ENCODE results near the gene VEZT. TPM values are rescaled to one million over a fixed set of nuclear protein-coding genes. Genes with fewer than 3 reads are reported as not detected.

Gene VEZT
- total RNA-seq, 2 experiments from 2014 or later: 57.7 to 77.1 TPM

GRCh38 chr12:95261109-95261508, 43.5 kb downstream of the VEZT start:
- no peaks in the 10 kb centered on the region for H3K9me3 ChIP-seq (ENCODE audit: low read length)
- no peak overlapping the region for H2AFZ ChIP-seq (ENCODE audit: low read length)
- ChIA-PET POLR2A (no interaction called here), CTCF (ENCODE audit: unreplicated experiment) (no interaction called here)
- TF ChIP-seq EZH2phosphoT487 (IDR thresholded peaks at IDR 0.05; ENCODE audit: borderline replicate concordance, low read depth, low read length): no peak
- no peak for TF ChIP-seq CTCF (conservative IDR thresholded peaks at IDR 0.05; ENCODE audit: low read length)
- no TSS peak for BruUV-seq (replicated peaks)
- H3K4me2 ChIP-seq (ENCODE audit: low read length): no peak overlapping the region
- no peaks in the 10 kb centered on the region for H3K79me2 ChIP-seq (ENCODE audit: insufficient read depth, low read depth, low read length)
- H3K4me3 ChIP-seq (ENCODE audit: low read depth, low read length, poor library complexity, severe bottlenecking): no peak overlapping the region
- H3K9me2 ChIP-seq (ENCODE audit: insufficient read depth, low read length): no peaks in the 10 kb centered on the region
- intact Hi-C loops (cut with micrococcal nuclease; ENCODE audit: unreplicated experiment): no loop called here
- peaks cover 92% of the 10 kb centered on the region for H3K36me3 ChIP-seq (ENCODE audit: insufficient read depth, low read length)
- no peaks in the 10 kb centered on the region for H4K20me1 ChIP-seq (ENCODE audit: insufficient read depth, low read length)
- no peak overlapping the region for H3K27ac ChIP-seq (ENCODE audit: low read depth, low read length, poor library complexity, severe bottlenecking)
- no peaks in the 10 kb centered on the region for H3K4me1 ChIP-seq (ENCODE audit: insufficient read depth, low read length, poor library complexity, severe bottlenecking)
- DNase-seq (ENCODE audit: low spot score): no peak

- POLR2A ChIA-PET: interaction anchor here (0.6 to 1.4 kb wide), 6 partner anchors 10 to 149 kb away, joined by 3 to 4 read pairs (median 3); no protein-coding TSS in a partner anchor
- H3K4me2 ChIP-seq (ENCODE audit: low read length): no peak overlapping the region
- intact Hi-C loops (cut with micrococcal nuclease; ENCODE audit: unreplicated experiment): no loop called here
- H3K9me2 ChIP-seq (ENCODE audit: insufficient read depth, low read length): no peaks in the 10 kb centered on the region
- no peak overlapping the region for H3K27ac ChIP-seq (ENCODE audit: low read depth, low read length, poor library complexity, severe bottlenecking)
- H3K9me3 ChIP-seq (ENCODE audit: low read length): no peaks in the 10 kb centered on the region
- H3K36me3 ChIP-seq (ENCODE audit: insufficient read depth, low read length): peaks cover 92% of the 10 kb centered on the region
- TF ChIP-seq CTCF (conservative IDR thresholded peaks at IDR 0.05; ENCODE audit: low read length) (no peak), EZH2phosphoT487 (IDR thresholded peaks at IDR 0.05; ENCODE audit: borderline replicate concordance, low read depth, low read length) (no peak)
- no peaks in the 10 kb centered on the region for H3K4me1 ChIP-seq (ENCODE audit: insufficient read depth, low read length, poor library complexity, severe bottlenecking)
- H2AFZ ChIP-seq (ENCODE audit: low read length): no peak overlapping the region
- no peaks in the 10 kb centered on the region for H4K20me1 ChIP-seq (ENCODE audit: insufficient read depth, low read length)
- H3K79me2 ChIP-seq (ENCODE audit: insufficient read depth, low read depth, low read length): no peaks in the 10 kb centered on the region
- CTCF ChIA-PET (ENCODE audit: unreplicated experiment): no interaction called here
- H3K4me3 ChIP-seq (ENCODE audit: low read depth, low read length, poor library complexity, severe bottlenecking): no peak overlapping the region
- no peak for DNase-seq (ENCODE audit: low spot score)
- BruUV-seq (replicated peaks): no TSS peak
These were observed 45.2 kb downstream of the VEZT start for GRCh38 chr12:95262808-95263207.

GRCh38 chr12:95265765-95266164, 48.2 kb downstream of the VEZT start:
- ChIA-PET CTCF (ENCODE audit: unreplicated experiment) (no interaction called here), POLR2A (interaction anchor here (0.6 to 1.6 kb wide), 11 partner anchors 12 to 251 kb away, joined by 3 to 6 read pairs (median 4); partner anchors contain the start of gene FGD6)
- Histone ChIP-seq H3K4me2 (ENCODE audit: low read length) (no peak overlapping the region), H4K20me1 (ENCODE audit: insufficient read depth, low read length) (no peaks in the 10 kb centered on the region), H3K4me3 (ENCODE audit: low read depth, low read length, poor library complexity, severe bottlenecking) (no peak overlapping the region), H3K9me3 (ENCODE audit: low read length) (no peaks in the 10 kb centered on the region), H3K36me3 (ENCODE audit: insufficient read depth, low read length) (peaks cover 93% of the 10 kb centered on the region), H2AFZ (ENCODE audit: low read length) (no peak overlapping the region), H3K79me2 (ENCODE audit: insufficient read depth, low read depth, low read length) (no peaks in the 10 kb centered on the region), H3K27ac (ENCODE audit: low read depth, low read length, poor library complexity, severe bottlenecking) (no peak overlapping the region), H3K9me2 (ENCODE audit: insufficient read depth, low read length) (no peaks in the 10 kb centered on the region), H3K4me1 (ENCODE audit: insufficient read depth, low read length, poor library complexity, severe bottlenecking) (no peaks in the 10 kb centered on the region)
- BruUV-seq (replicated peaks): no TSS peak
- no peak for DNase-seq (ENCODE audit: low spot score)
- intact Hi-C loops (cut with micrococcal nuclease; ENCODE audit: unreplicated experiment): no loop called here
- no peak for TF ChIP-seq EZH2phosphoT487 (IDR thresholded peaks at IDR 0.05; ENCODE audit: borderline replicate concordance, low read depth, low read length)
- TF ChIP-seq CTCF (conservative IDR thresholded peaks at IDR 0.05; ENCODE audit: low read length): no peak

All from OCI-LY7 (cell line).